SK-N-SH (cell line): ENCODE data around the gene PRPF4. TPM values are rescaled to one million over a fixed set of nuclear protein-coding genes. Genes with fewer than 3 reads are reported as not detected.

Experiments used
- CTCF ChIA-PET: fragments of 300-600, 350-600 bp; formaldehyde crosslinking; extraction: SDS; loops from one replicate; lab custom pipeline; 2021; lab: Yijun Ruan, JAX
- POLR2A ChIA-PET: fragments of 350-600 bp; sonication (Branson Sonifier 250); formaldehyde crosslinking; extraction: SDS; loops from one replicate; lab custom pipeline; 2020; ENCODE audit warnings: antibody characterized with exemption, inconsistent platforms; lab: Yijun Ruan, JAX
- DNase-seq: peaks from one replicate; pipeline ENCODE4 v3.0.0; 2012
- H2AFZ ChIP-seq: fragments of 200-600 bp; sonication (generic); 2 replicates; pipeline ENCODE4 v1.8.1; 2016; ENCODE audit warnings: antibody characterized with exemption, mild to moderate bottlenecking, low read depth
- H3F3A ChIP-seq: fragments of 200-600 bp; sonication (generic); replicated peaks from 2 replicates; pipeline ENCODE3; 2016; ENCODE audit warnings: antibody characterized with exemption, mild to moderate bottlenecking; ENCODE audit not compliant: insufficient read depth
- H3K27ac ChIP-seq, 2 experiments: fragments of 200-500 bp in 1 of 2; fragments of 200-600 bp in 1 of 2; sonication (Bioruptor generic) in 1 of 2; sonication (generic), shearing (Covaris generic) in 1 of 2; 2 replicates each; pipeline versions ENCODE4 v1.5.1 to v1.6.1; 2014 to 2016; ENCODE audit warnings: low read depth in 2 of 2, inconsistent platforms in 1 of 2, low read length in 1 of 2, mild to moderate bottlenecking in 1 of 2, mixed read lengths in 1 of 2
- H3K27me3 ChIP-seq: fragments of 200-600 bp; sonication (generic), shearing (Covaris generic); 2 replicates; pipeline ENCODE4 v1.6.1; 2016; ENCODE audit warnings: mixed run types; ENCODE audit not compliant: insufficient read depth
- H3K36me3 ChIP-seq, 2 experiments: fragments of 200-500 bp in 1 of 2; fragments of 200-600 bp in 1 of 2; sonication (Bioruptor generic) in 1 of 2; sonication (generic) in 1 of 2; replicated peaks in 1 of 2; 2 replicates each; pipeline versions ENCODE3 to v1.5.1; 2014 to 2016; ENCODE audit warnings: low read length in 1 of 2, mild to moderate bottlenecking in 1 of 2; ENCODE audit not compliant: insufficient read depth in 2 of 2, control insufficient read depth in 1 of 2
- H3K4me1 ChIP-seq, 2 experiments: fragments of 200-500 bp in 1 of 2; fragments of 200-600 bp in 1 of 2; sonication (Bioruptor generic) in 1 of 2; sonication (generic), shearing (Covaris generic) in 1 of 2; 2 replicates each; pipeline versions ENCODE4 v1.5.1 to v1.6.1; 2014 to 2016; ENCODE audit warnings: low read depth in 1 of 2, low read length in 1 of 2, mixed run types in 1 of 2; ENCODE audit not compliant: insufficient read depth in 2 of 2, control insufficient read depth in 1 of 2
- H3K4me2 ChIP-seq: fragments of 200-600 bp; sonication (generic), shearing (Covaris generic); 2 replicates; pipeline ENCODE4 v1.6.1; 2017; ENCODE audit warnings: mixed run types
- H3K4me3 ChIP-seq, 2 experiments: fragments of 200-500 bp in 1 of 2; fragments of 200-600 bp in 1 of 2; sonication (Bioruptor generic) in 1 of 2; sonication (generic), shearing (Covaris generic) in 1 of 2; 2 replicates each; pipeline versions ENCODE4 v1.5.1 to v1.8.1; 2014 to 2016; ENCODE audit warnings: low read depth in 2 of 2, inconsistent platforms in 1 of 2, low read length in 1 of 2, mild to moderate bottlenecking in 1 of 2, mixed read lengths in 1 of 2, moderate library complexity in 1 of 2
- H3K79me2 ChIP-seq: fragments of 200-600 bp; sonication (generic); 2 replicates; pipeline ENCODE4 v1.8.1; 2017; ENCODE audit warnings: mild to moderate bottlenecking; ENCODE audit not compliant: insufficient read depth
- H3K9ac ChIP-seq: fragments of 200-600 bp; sonication (generic); 2 replicates; pipeline ENCODE4 v1.6.1; 2017; ENCODE audit warnings: mixed run types
- H3K9me2 ChIP-seq: fragments of 200-600 bp; sonication (generic); 2 replicates; pipeline ENCODE4 v1.6.1; 2017; ENCODE audit warnings: mixed run types
- H3K9me3 ChIP-seq: fragments of 200-600 bp; sonication (generic); 2 replicates; pipeline ENCODE4 v1.6.1; 2017; ENCODE audit warnings: mixed run types, mild to moderate bottlenecking, moderate library complexity
- H4K20me1 ChIP-seq: fragments of 200-600 bp; sonication (generic); 2 replicates; pipeline ENCODE4 v1.6.1; 2017; ENCODE audit warnings: mild to moderate bottlenecking, mixed run types; ENCODE audit not compliant: insufficient read depth
- CTCF ChIP-seq: fragments of 200-600 bp; sonication (generic); IDR thresholded peaks from 2 replicates; pipeline ENCODE4 v1.6.1; 2017; ENCODE audit warnings: antibody characterized with exemption, mild to moderate bottlenecking, moderate library complexity
- EP300 ChIP-seq, 2 experiments: IDR thresholded peaks; 2 replicates each; pipeline versions ENCODE4 v1.4.0 to v1.6.1; 2012; ENCODE audit warnings: borderline replicate concordance in 1 of 2, low read depth in 1 of 2, low read length in 1 of 2
- EZH2phosphoT487 ChIP-seq: fragments of 200-600 bp; sonication (generic); IDR thresholded peaks from 2 replicates; pipeline ENCODE4 v1.6.1; 2017; ENCODE audit warnings: low read depth, mixed run types, mild to moderate bottlenecking, antibody characterized with exemption, moderate library complexity, borderline replicate concordance
- JUND ChIP-seq: IDR thresholded peaks from 2 replicates; pipeline ENCODE4 v1.4.0; 2012
- MXI1 ChIP-seq: IDR thresholded peaks from 2 replicates; pipeline ENCODE4 v1.6.1; 2012; ENCODE audit warnings: mild to moderate bottlenecking, low read depth, low read length, improper control_type of control experiment
- PBX3 ChIP-seq: IDR thresholded peaks from 2 replicates; pipeline ENCODE4; 2012
- POLR2AphosphoS5 ChIP-seq: IDR thresholded peaks from 2 replicates; pipeline ENCODE4 v1.6.1; 2012; ENCODE audit warnings: low read depth, low read length
- RCOR1 ChIP-seq: fragments of 150-350 bp; IDR thresholded peaks from 2 replicates; pipeline ENCODE4 v1.6.1; 2017; ENCODE audit warnings: antibody characterized with exemption, low read length
- REST ChIP-seq: IDR thresholded peaks from 2 replicates; pipeline ENCODE4 v1.6.1; 2012; ENCODE audit warnings: mild to moderate bottlenecking, low read depth, low read length, moderate library complexity
- RFX5 ChIP-seq: IDR thresholded peaks from 2 replicates; pipeline ENCODE4 v1.6.1; 2012; ENCODE audit warnings: mild to moderate bottlenecking, improper control_type of control experiment, low read length
- RXRA ChIP-seq: IDR thresholded peaks from 2 replicates; pipeline ENCODE4 v1.4.0; 2012; ENCODE audit warnings: low read depth, mild to moderate bottlenecking, borderline replicate concordance
- SIN3A ChIP-seq: IDR thresholded peaks from 2 replicates; pipeline ENCODE4 v1.6.1; 2012; ENCODE audit warnings: low read depth, mild to moderate bottlenecking, low read length, moderate library complexity, borderline replicate concordance
- SMC3 ChIP-seq: IDR thresholded peaks from 2 replicates; pipeline ENCODE4 v1.6.1; 2012; ENCODE audit warnings: low read depth, low read length, improper control_type of control experiment
- TEAD4 ChIP-seq: IDR thresholded peaks from 2 replicates; pipeline ENCODE4 v1.4.0; 2012; ENCODE audit warnings: mild to moderate bottlenecking, borderline replicate concordance; ENCODE audit not compliant: insufficient read depth
- USF1 ChIP-seq: IDR thresholded peaks from 2 replicates; pipeline ENCODE4 v1.4.0; 2012; ENCODE audit warnings: low read depth, borderline replicate concordance
- YY1 ChIP-seq: IDR thresholded peaks from 2 replicates; pipeline ENCODE4 v1.4.0; 2012; ENCODE audit warnings: low read depth, mild to moderate bottlenecking
- ZBTB33 ChIP-seq: IDR thresholded peaks from 2 replicates; pipeline ENCODE4 v1.4.0; 2012; ENCODE audit warnings: low read depth, borderline replicate concordance
- WGBS: methylation state at CpG from one replicate; pipeline ENCODE4 v1.1.6; 2017; ENCODE audit warnings: low lambda C conversion rate; 5-methylcytosine and 5-hydroxymethylcytosine counted together
- polyA plus RNA-seq, 3 experiments: library from polyadenylated mRNA; depleted of rRNA; stranded (reverse); fragments of >200 nt; gene quantifications; 2 replicates each; pipeline ENCODE4 v1.2.3, GENCODE V29; 2012

PRPF4 gene
- polyA plus RNA-seq, 1 of the 3 experiments (the other 2 are of a cell fraction): 23.2 TPM

GRCh38 chr9:113246928-113247327 lies 28.5 kb upstream of the PRPF4 start:
- Histone ChIP-seq H3K4me3 (no peak overlapping the region), H3K27ac (no peak overlapping the region), H4K20me1 (no peaks in the 10 kb centered on the region), H3K9me3 (no peaks in the 10 kb centered on the region), H3K27me3 (no peaks in the 10 kb centered on the region), H3K9ac (no peak overlapping the region), H3K4me1 (no peaks in the 10 kb centered on the region; a peak in 1 of 4 replicates), H2AFZ (no peak overlapping the region), H3K4me2 (no peak overlapping the region), H3K9me2 (no peaks in the 10 kb centered on the region), H3F3A (no peaks in the 10 kb centered on the region), H3K36me3 (peaks cover 0 to 8% of the 10 kb centered on the region in 2 experiments), H3K79me2 (0 out of 2 replicates have a peak, but pooled peaks cover 3% of the 10 kb centered on the region)
- CTCF ChIA-PET: interaction anchor here (1.0 kb wide), 2 partner anchors 11 to 28 kb away, joined by 3 to 4 read pairs; partner anchors contain the start of genes CDC26 and PRPF4
- TF ChIP-seq RXRA (no peak), TEAD4 (no peak), EP300 (IDR thresholded peaks at IDR 0.05; ENCODE audit: borderline replicate concordance in 1 of 2, low read depth in 1 of 2, low read length in 1 of 2) (no peak), SMC3 (no peak), MXI1 (no peak), POLR2AphosphoS5 (no peak), CTCF (no peak), ZBTB33 (no peak), YY1 (no peak), RFX5 (no peak)
- DNase-seq: no peak
- 91% methylated on average over 6 of the region's 6 CpGs for WGBS
- POLR2A ChIA-PET: no interaction called here

GRCh38 chr9:113247640-113248039 lies 27.8 kb upstream of the PRPF4 start:
- 0 out of 2 replicates have a peak, but pooled peaks cover 3% of the 10 kb centered on the region for H3K79me2 ChIP-seq
- no peaks in the 10 kb centered on the region; a peak in 2 of 4 replicates for H3K4me1 ChIP-seq
- POLR2A ChIA-PET: no interaction called here
- no peak overlapping the region for H3K4me2 ChIP-seq
- H3K9me3 ChIP-seq: no peaks in the 10 kb centered on the region
- no peaks in the 10 kb centered on the region for H3F3A ChIP-seq
- no peak overlapping the region for H2AFZ ChIP-seq
- no peak overlapping the region for H3K9ac ChIP-seq
- peaks cover 0 to 8% of the 10 kb centered on the region in 2 experiments for H3K36me3 ChIP-seq
- no peak for DNase-seq
- H4K20me1 ChIP-seq: no peaks in the 10 kb centered on the region
- CTCF ChIA-PET: interaction anchor here (0.8 to 1.0 kb wide), 3 partner anchors 12 to 27 kb away, joined by 3 to 4 read pairs (median 3); partner anchors contain the start of genes CDC26 and PRPF4
- H3K9me2 ChIP-seq: no peaks in the 10 kb centered on the region
- 0 out of 4 replicates have a peak overlapping the region, but pooled peaks of 1 of the 2 experiments have one; percentile 1 for H3K27ac ChIP-seq
- no peak overlapping the region for H3K4me3 ChIP-seq
- H3K27me3 ChIP-seq: no peaks in the 10 kb centered on the region
- TF ChIP-seq REST: no peak
- no peak for TF ChIP-seq PBX3
- no peak for TF ChIP-seq RCOR1
- no peak for TF ChIP-seq EZH2phosphoT487
- TF ChIP-seq SIN3A: no peak
- no peak for TF ChIP-seq TEAD4
- no peak for TF ChIP-seq JUND
- no peak for TF ChIP-seq USF1
